H1 (cell line): ENCODE data around the gene TEF. TPM values are rescaled to one million over a fixed set of nuclear protein-coding genes. Genes with fewer than 3 reads are reported as not detected.
A peak's percentile ranks its signal among the peaks of the same experiment; 100 is the strongest.

ENCODE experiments used
- CTCF ChIA-PET: fragments of 300-600 bp; sonication (Branson Sonifier 250); formaldehyde crosslinking; loops from one replicate; lab custom pipeline; 2021; ENCODE audit not compliant: partially characterized antibody; lab: Charles Lee
- POLR2A ChIA-PET: fragments of 300-600 bp; sonication (Branson Sonifier 250); formaldehyde crosslinking; loops from one replicate; lab custom pipeline; 2021; ENCODE audit warnings: inconsistent platforms; ENCODE audit not compliant: partially characterized antibody; lab: Charles Lee
- DNase-seq, 2 experiments: peaks; one replicate each; pipeline versions ENCODE4 v3.0.0 to v3.0.0-alpha.2; 2010 to 2022; ENCODE audit warnings: low spot score in 2 of 2, low read depth in 1 of 2, mixed read lengths in 1 of 2
- FAIRE-seq: peaks from 2 replicates; lab custom pipeline; 2011; peaks lifted over from hg19 to GRCh38; lab: Jason Lieb, UNC
- H2AFZ ChIP-seq: 2 replicates; pipeline ENCODE4 v1.8.1; 2012; ENCODE audit warnings: low read length, inconsistent platforms
- H2AK5ac ChIP-seq: 2 replicates; pipeline ENCODE4 v1.6.1; 2013; ENCODE audit warnings: low read depth, low read length
- H2BK120ac ChIP-seq: replicated peaks from 2 replicates; pipeline ENCODE3; 2013; ENCODE audit warnings: low read depth, low read length, inconsistent platforms
- H2BK12ac ChIP-seq: 2 replicates; pipeline ENCODE4 v1.6.1; 2013; ENCODE audit warnings: low read depth, low read length
- H2BK15ac ChIP-seq: 2 replicates; pipeline ENCODE4 v1.6.1; 2013; ENCODE audit warnings: low read length
- H2BK20ac ChIP-seq: 2 replicates; pipeline ENCODE4 v1.6.1; 2013; ENCODE audit warnings: low read length
- H2BK5ac ChIP-seq: 2 replicates; pipeline ENCODE4 v1.6.1; 2013; ENCODE audit warnings: low read depth, low read length
- H3K14ac ChIP-seq: 2 replicates; pipeline ENCODE4 v1.6.1; 2013; ENCODE audit warnings: inconsistent platforms; ENCODE audit not compliant: insufficient read length
- H3K18ac ChIP-seq: 2 replicates; pipeline ENCODE4 v1.6.1; 2013; ENCODE audit warnings: low read length; ENCODE audit errors: extremely low read depth
- H3K23ac ChIP-seq: 2 replicates; pipeline ENCODE4 v1.6.1; 2013; ENCODE audit warnings: inconsistent platforms; ENCODE audit not compliant: insufficient read length
- H3K23me2 ChIP-seq: 2 replicates; pipeline ENCODE4 v1.6.1; 2013; ENCODE audit warnings: low read depth, low read length
- H3K27ac ChIP-seq: 2 replicates; pipeline ENCODE4 v1.6.1; 2011; ENCODE audit warnings: low read depth, low read length, inconsistent platforms
- H3K27me3 ChIP-seq, 4 experiments: replicated peaks in 1 of 4; 1 replicate in 1 of 4; 2 replicates in 3 of 4; pipeline versions ENCODE4 v1.6.1 to v1.8.1; 2011 to 2013; ENCODE audit warnings: low read length in 3 of 4, mild to moderate bottlenecking in 3 of 4, inconsistent platforms in 2 of 4, mixed read lengths in 2 of 4, moderate library complexity in 1 of 4; ENCODE audit not compliant: control insufficient read depth in 3 of 4, insufficient read depth in 3 of 4; ENCODE audit errors: extremely low read depth in 1 of 4
- H3K36me3 ChIP-seq, 4 experiments: 2 replicates each; pipeline versions ENCODE4 v1.6.1 to v1.8.1; 2011 to 2013; ENCODE audit warnings: mild to moderate bottlenecking in 4 of 4, low read length in 3 of 4, moderate library complexity in 2 of 4, control low read depth in 1 of 4, inconsistent platforms in 1 of 4; ENCODE audit not compliant: insufficient read depth in 4 of 4, control insufficient read depth in 2 of 4
- H3K4ac ChIP-seq: replicated peaks from 2 replicates; pipeline ENCODE3; 2013; ENCODE audit warnings: low read length, low read depth, mixed read lengths, inconsistent platforms; ENCODE audit not compliant: insufficient read length
- H3K4me1 ChIP-seq, 4 experiments: replicated peaks in 1 of 4; 1 replicate in 1 of 4; 2 replicates in 3 of 4; pipeline versions ENCODE4 v1.6.1 to v1.8.1; 2011 to 2013; ENCODE audit warnings: low read length in 3 of 4, inconsistent platforms in 2 of 4, mixed read lengths in 1 of 4; ENCODE audit not compliant: insufficient read depth in 4 of 4, control insufficient read depth in 3 of 4
- H3K4me2 ChIP-seq, 2 experiments: 2 replicates each; pipeline versions ENCODE4 v1.6.1 to v1.8.1; 2011 to 2013; ENCODE audit warnings: low read depth in 2 of 2, low read length in 2 of 2, control low read depth in 1 of 2, inconsistent platforms in 1 of 2, mild to moderate bottlenecking in 1 of 2; ENCODE audit not compliant: insufficient read depth in 1 of 2
- H3K4me3 ChIP-seq, 4 experiments: fragments of 200-600, 300-600 bp in 1 of 4; sonication (generic), shearing (Covaris generic), sonication (Bioruptor Twin) in 1 of 4; 2 replicates each; pipeline versions ENCODE4 v1.5.1 to v1.8.1; 2011 to 2016; ENCODE audit warnings: low read length in 4 of 4, low read depth in 3 of 4, control low read depth in 2 of 4, inconsistent platforms in 2 of 4, mild to moderate bottlenecking in 2 of 4, mixed read lengths in 1 of 4, moderate library complexity in 1 of 4; ENCODE audit not compliant: insufficient read depth in 2 of 4; ENCODE audit errors: extremely low read depth in 1 of 4
- H3K56ac ChIP-seq: replicated peaks from 2 replicates; pipeline ENCODE3; 2013; ENCODE audit warnings: low read depth, mild to moderate bottlenecking, mixed read lengths, low read length, inconsistent platforms; ENCODE audit not compliant: insufficient read length
- H3K79me1 ChIP-seq: 2 replicates; pipeline ENCODE4 v1.6.1; 2013; ENCODE audit warnings: low read depth, low read length, control low read depth
- H3K79me2 ChIP-seq, 2 experiments: 2 replicates each; pipeline versions ENCODE4 v1.6.1 to v1.8.1; 2012 to 2013; ENCODE audit warnings: low read length in 2 of 2, mild to moderate bottlenecking in 2 of 2, inconsistent platforms in 1 of 2; ENCODE audit not compliant: insufficient read depth in 2 of 2, control insufficient read depth in 1 of 2
- H3K9ac ChIP-seq, 4 experiments: replicated peaks in 1 of 4; 1 replicate in 1 of 4; 2 replicates in 3 of 4; pipeline versions ENCODE4 v1.6.1 to v1.8.1; 2011 to 2013; ENCODE audit warnings: low read depth in 3 of 4, low read length in 3 of 4, control low read depth in 2 of 4, mild to moderate bottlenecking in 2 of 4, moderate library complexity in 2 of 4, inconsistent platforms in 1 of 4; ENCODE audit errors: extremely low read depth in 1 of 4
- H3K9me3 ChIP-seq, 2 experiments: 2 replicates each; pipeline versions ENCODE4 v1.6.1 to v1.8.1; 2012 to 2013; ENCODE audit warnings: mild to moderate bottlenecking in 2 of 2, moderate library complexity in 2 of 2, control low read depth in 1 of 2, inconsistent platforms in 1 of 2, low read depth in 1 of 2, low read length in 1 of 2, mixed read lengths in 1 of 2; ENCODE audit not compliant: insufficient read depth in 2 of 2
- H4K20me1 ChIP-seq, 2 experiments: replicated peaks in 1 of 2; 2 replicates each; pipeline versions ENCODE3 to v1.8.1; 2011 to 2013; ENCODE audit warnings: inconsistent platforms in 2 of 2, low read length in 2 of 2, mild to moderate bottlenecking in 1 of 2; ENCODE audit not compliant: insufficient read depth in 2 of 2, control insufficient read depth in 1 of 2
- H4K5ac ChIP-seq: 2 replicates; pipeline ENCODE4 v1.6.1; 2013; ENCODE audit warnings: low read length, low read depth, mixed read lengths, inconsistent platforms; ENCODE audit not compliant: insufficient read length
- H4K8ac ChIP-seq: 2 replicates; pipeline ENCODE4 v1.8.0; 2013; ENCODE audit warnings: mild to moderate bottlenecking, moderate library complexity, low read length, inconsistent platforms; ENCODE audit not compliant: insufficient read depth; ENCODE audit errors: extremely low read depth
- H4K91ac ChIP-seq: replicated peaks from 2 replicates; pipeline ENCODE3; 2013; ENCODE audit warnings: low read length, mixed read lengths, inconsistent platforms; ENCODE audit not compliant: insufficient read length
- BACH1 ChIP-seq: IDR thresholded peaks from 2 replicates; pipeline ENCODE4 v1.6.1; 2012; ENCODE audit warnings: low read length, improper control_type of control experiment
- FOSL1 ChIP-seq: IDR thresholded peaks from 2 replicates; pipeline ENCODE4 v1.6.1; 2011; ENCODE audit warnings: mild to moderate bottlenecking, low read depth, low read length, moderate library complexity; ENCODE audit not compliant: insufficient read depth
- HDAC2 ChIP-seq, 2 experiments: fragments of 300-600 bp in 1 of 2; sonication (generic) in 1 of 2; IDR thresholded peaks; 2 replicates each; pipeline ENCODE4 v1.6.1; 2011 to 2012; ENCODE audit warnings: low read depth in 2 of 2, low read length in 2 of 2, mild to moderate bottlenecking in 2 of 2, moderate library complexity in 2 of 2, borderline replicate concordance in 1 of 2, inconsistent platforms in 1 of 2
- KDM1A ChIP-seq: fragments of 200-600, 300-600 bp; sonication (generic); IDR thresholded peaks from 2 replicates; pipeline ENCODE4 v1.7.1; 2016; ENCODE audit warnings: mild to moderate bottlenecking, low read length, borderline replicate concordance
- POLR2A ChIP-seq, 2 experiments: IDR thresholded peaks; 1 replicate in 1 of 2; 2 replicates in 1 of 2; pipeline ENCODE4 v1.6.1; 2011; ENCODE audit warnings: low read depth in 2 of 2, low read length in 2 of 2, mild to moderate bottlenecking in 2 of 2; ENCODE audit errors: control extremely low read depth in 1 of 2
- POLR2AphosphoS5 ChIP-seq: IDR thresholded peaks from 2 replicates; pipeline ENCODE4 v1.6.1; 2011; ENCODE audit warnings: low read depth, low read length
- SIN3A ChIP-seq, 2 experiments: IDR thresholded peaks in 1 of 2; conservative IDR thresholded peaks in 1 of 2; 2 replicates each; pipeline ENCODE4 v1.6.1; 2011 to 2012; ENCODE audit warnings: low read length in 2 of 2, improper control_type of control experiment in 1 of 2, low read depth in 1 of 2, mild to moderate bottlenecking in 1 of 2
- SIRT6 ChIP-seq: IDR thresholded peaks from one replicate; pipeline ENCODE4 v1.7.1; 2012; ENCODE audit warnings: low read length, inconsistent platforms
- WGBS, 2 experiments: shearing (Covaris generic) in 1 of 2; methylation state at CpG; one replicate each; pipeline versions ENCODE4 v1.1.6 to v1.1.7; 2013 to 2015; ENCODE audit warnings: low lambda C conversion rate in 2 of 2, mixed read lengths in 2 of 2, inconsistent platforms in 1 of 2, low coverage in 1 of 2, missing lambda C conversion rate in 1 of 2; ENCODE audit not compliant: insufficient replicate concordance in 2 of 2, insufficient coverage in 1 of 2, insufficient read length in 1 of 2; ENCODE audit errors: extremely low coverage in 1 of 2, missing lambda C conversion rate in 1 of 2; 5-methylcytosine and 5-hydroxymethylcytosine counted together
- polyA plus RNA-seq, 7 experiments: library from polyadenylated mRNA; depleted of rRNA in 3 of 7; stranded (reverse) in 5 of 7; unstranded in 2 of 7; fragments of >200 nt in 5 of 7; fragments of 200-250 nt in 2 of 7; gene quantifications; 1 replicate in 5 of 7; 2 replicates in 1 of 7; 4 replicates in 1 of 7; pipeline versions ENCODE4 v1.2.1 to v1.2.3, GENCODE V29; 2011 to 2013; ENCODE audit warnings: missing spikeins in 2 of 7, mixed read lengths in 2 of 7
- total RNA-seq: library from RNA; stranded (reverse); fragmentation: NEBNext Ultra II Directional; extraction: Animal tissue kit (Norgen Biotek cat#: 25700); gene quantifications from 2 replicates; pipeline ENCODE4 v1.2.1, GENCODE V29; 2021

TEF gene
- total and polyA plus RNA-seq, 2 of the 8 experiments (the other 6 are each of a cell fraction or from before 2014, with no cell fraction given), result 7.4 to 9.0 TPM

- H3K27ac ChIP-seq, result no peak overlapping the region
- H3K27me3 ChIP-seq, result no peaks in the 10 kb centered on the region; a peak in 1 of 7 replicates
- no peak overlapping the region for H2BK20ac ChIP-seq
- TF ChIP-seq FOSL1, result no peak
- peak in 1 of 2 experiments; percentile 83; a peak in 1 of 4 replicates for TF ChIP-seq HDAC2 (IDR thresholded peaks at IDR 0.05; ENCODE audit: borderline replicate concordance in 1 of 2, low read depth in 2 of 2, low read length in 2 of 2)
- TF ChIP-seq BACH1, result no peak
- TF ChIP-seq KDM1A, result peak; percentile 92
- no peak for TF ChIP-seq SIRT6
- no peak for TF ChIP-seq SIN3A (conservative IDR thresholded peaks at IDR 0.05 in 1 of 2, IDR thresholded peaks at IDR 0.05 in 1 of 2; ENCODE audit: low read depth in 1 of 2, low read length in 2 of 2)
- no peak for TF ChIP-seq POLR2A (IDR thresholded peaks at IDR 0.05; ENCODE audit: control extremely low read depth in 1 of 2, low read depth in 2 of 2, low read length in 2 of 2)
- no peak for TF ChIP-seq POLR2AphosphoS5
- no peak overlapping the region for H3K18ac ChIP-seq
- no peaks in the 10 kb centered on the region for H3K79me2 ChIP-seq
- H4K91ac ChIP-seq, result no peak overlapping the region
- H2AFZ ChIP-seq, result no peak overlapping the region
- no peak overlapping the region for H3K4me3 ChIP-seq
- H2BK5ac ChIP-seq, result no peak overlapping the region; the same call in 1 of the 2 replicates
- H3K9me3 ChIP-seq, result no peaks in the 10 kb centered on the region
- no peak overlapping the region for H3K56ac ChIP-seq
- H3K23ac ChIP-seq, result no peak overlapping the region
- no peaks in the 10 kb centered on the region for H4K20me1 ChIP-seq
- 80% methylated on average over 11 of the region's 11 CpGs; no CpG with 5 or more reads in 1 of the 2 experiments for WGBS, 2 experiments
- H3K36me3 ChIP-seq, result no peaks in the 10 kb centered on the region
- H2BK15ac ChIP-seq, result peak overlapping the region; percentile 92; the same call in 1 of the 2 replicates
- peak overlapping the region in 1 of 2 experiments; percentile 16; a peak in 2 of 4 replicates for H3K4me2 ChIP-seq
- no peak overlapping the region for H4K5ac ChIP-seq
- CTCF ChIA-PET, result interaction anchor here (0.8 to 15.8 kb wide), 9 partner anchors 10 to 116 kb away, joined by 3 to 269 read pairs (median 5); no protein-coding TSS in a partner anchor
- H2BK120ac ChIP-seq, result no peak overlapping the region
- peak overlapping the region; percentile 37; the same call in 1 of the 2 replicates for H4K8ac ChIP-seq
- peak overlapping the region in 1 of 4 experiments; percentile 22; a peak in 2 of 7 replicates for H3K9ac ChIP-seq
- FAIRE-seq (no peak), DNase-seq (no peak)
- POLR2A ChIA-PET, result interaction anchor here (1.0 to 3.9 kb wide), 8 partner anchors 12 to 178 kb away, joined by 3 to 16 read pairs (median 4); partner anchors contain the start of genes ACO2, PHF5A, PMM1 and TEF
- H3K79me1 ChIP-seq, result peaks cover 4% of the 10 kb centered on the region
- H3K23me2 ChIP-seq, result peaks cover 8% of the 10 kb centered on the region; the same call in 1 of the 2 replicates
- no peak overlapping the region for H3K14ac ChIP-seq
- H3K4me1 ChIP-seq, result peaks cover 0 to 21% (median 14%) of the 10 kb centered on the region in 4 experiments; a peak in 6 of 7 replicates
- H3K4ac ChIP-seq, result no peak overlapping the region
- peak overlapping the region; percentile 65; the same call in 1 of the 2 replicates for H2AK5ac ChIP-seq
- peak overlapping the region; percentile 50; the same call in 1 of the 2 replicates for H2BK12ac ChIP-seq
Observed at GRCh38 chr22:41411021-41411851, 29.5 kb downstream of the TEF start.
